GM21786 (cell line): ENCODE data around the gene ZBTB22.

ENCODE experiments used
- ATAC-seq: cut with Tn5 transposase; IDR thresholded peaks from one replicate; pipeline ENCODE4 v1.9.1; 2021; ENCODE audit not compliant: unreplicated experiment

The ZBTB22 gene

GRCh38 chr6:33305052-33305451 lies 12.5 kb downstream of the ZBTB22 start:
- ATAC-seq = no peak

GRCh38 chr6:33304216-33304615 lies 13.3 kb downstream of the ZBTB22 start:
- ATAC-seq = no peak

DNA sequence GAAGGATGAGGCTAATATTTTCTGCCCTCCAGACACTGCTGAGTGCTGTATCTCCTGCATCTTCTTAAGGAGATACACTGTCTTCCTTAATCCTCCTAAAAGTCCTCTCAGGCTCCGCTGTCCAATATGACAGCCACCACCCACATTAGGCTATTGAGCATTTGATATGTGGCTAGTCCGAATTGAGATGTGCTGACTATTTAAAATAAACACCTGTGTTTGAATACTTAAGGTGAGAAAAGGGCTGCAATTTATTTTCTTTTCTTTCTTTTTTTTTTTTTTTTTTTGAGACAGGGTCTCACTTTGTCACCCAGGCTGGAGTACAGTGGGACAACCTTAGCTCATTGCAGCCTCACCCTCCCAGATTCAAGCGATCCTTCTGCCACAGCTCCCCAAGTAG lies 15.7 kb downstream of the ZBTB22 start:
- no peak for ATAC-seq

- ATAC-seq = peak; percentile 67
Measured at GRCh38 chr6:33299237-33299944, 18.2 kb downstream of the ZBTB22 start.

DNA sequence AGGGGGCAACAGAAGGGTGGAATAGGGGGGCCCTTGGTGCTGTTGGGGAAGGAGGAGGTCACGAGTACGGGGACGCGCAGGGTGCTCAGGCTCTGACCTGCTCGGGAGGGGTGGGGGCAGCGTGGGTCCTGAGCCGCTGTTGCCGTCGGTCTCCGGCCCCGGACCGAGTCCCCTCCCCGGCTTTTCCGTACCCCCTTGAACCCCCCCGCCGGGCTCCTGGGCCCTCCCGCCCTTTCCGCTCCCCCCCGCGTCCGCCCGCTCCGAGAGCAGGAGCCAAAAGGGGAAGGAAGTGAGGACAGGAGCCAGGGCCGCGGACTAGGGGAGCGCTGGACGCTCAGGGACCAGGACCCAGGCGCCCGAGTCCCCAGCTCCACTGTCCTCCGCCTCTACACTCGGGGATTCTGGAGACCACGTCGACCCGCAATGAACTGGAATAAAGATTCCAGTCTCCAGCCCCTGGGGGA lies 18.7 kb downstream of the ZBTB22 start, which contains the start of gene RGL2:
Gene RGL2 (minus strand): TSS at position 170 of the 464 bp plus-strand sequence. CDS start 332 bp downstream, outside the sequence.
- ATAC-seq = peak; percentile 29

DNA sequence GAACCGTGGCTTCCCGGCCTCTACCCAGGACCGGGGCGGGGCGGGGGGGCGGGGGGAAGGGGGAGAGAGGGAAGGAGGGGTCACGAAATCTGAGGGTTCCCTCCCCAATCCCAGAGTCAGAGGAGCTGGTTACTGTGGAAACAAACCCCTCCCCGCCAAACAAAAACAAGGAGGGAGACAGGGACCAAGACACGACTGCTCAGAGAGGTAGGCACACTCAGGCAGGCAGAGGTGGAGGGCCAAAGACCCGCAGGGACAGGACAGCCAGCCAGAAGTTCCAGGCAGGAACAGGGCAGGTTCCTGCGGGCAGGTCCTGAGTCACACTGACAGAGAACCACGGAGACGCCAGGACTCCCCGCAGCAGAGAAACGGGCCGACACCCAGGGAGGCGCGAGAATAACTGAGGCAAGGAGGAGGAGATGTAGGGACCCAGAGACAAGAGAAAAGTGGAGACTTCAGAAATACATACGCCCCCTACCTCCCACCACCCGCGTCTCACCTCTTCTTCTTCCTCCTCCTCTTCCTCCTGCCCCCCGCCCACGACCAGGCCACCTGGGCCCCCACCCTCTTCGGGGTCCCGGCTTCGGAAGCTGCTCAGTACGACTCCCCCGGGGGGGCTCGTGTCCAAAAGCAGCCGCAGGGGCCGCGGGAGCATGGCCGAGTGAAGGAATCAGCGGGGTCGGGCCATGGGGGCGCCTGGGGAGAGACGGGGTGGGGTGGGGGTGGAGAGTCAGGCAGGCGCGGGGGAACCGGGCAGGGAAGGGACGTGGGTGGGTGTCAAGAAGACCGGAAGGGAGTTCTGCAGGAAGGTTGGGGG lies 19.4 kb downstream of the ZBTB22 start:
- ATAC-seq = no peak

DNA sequence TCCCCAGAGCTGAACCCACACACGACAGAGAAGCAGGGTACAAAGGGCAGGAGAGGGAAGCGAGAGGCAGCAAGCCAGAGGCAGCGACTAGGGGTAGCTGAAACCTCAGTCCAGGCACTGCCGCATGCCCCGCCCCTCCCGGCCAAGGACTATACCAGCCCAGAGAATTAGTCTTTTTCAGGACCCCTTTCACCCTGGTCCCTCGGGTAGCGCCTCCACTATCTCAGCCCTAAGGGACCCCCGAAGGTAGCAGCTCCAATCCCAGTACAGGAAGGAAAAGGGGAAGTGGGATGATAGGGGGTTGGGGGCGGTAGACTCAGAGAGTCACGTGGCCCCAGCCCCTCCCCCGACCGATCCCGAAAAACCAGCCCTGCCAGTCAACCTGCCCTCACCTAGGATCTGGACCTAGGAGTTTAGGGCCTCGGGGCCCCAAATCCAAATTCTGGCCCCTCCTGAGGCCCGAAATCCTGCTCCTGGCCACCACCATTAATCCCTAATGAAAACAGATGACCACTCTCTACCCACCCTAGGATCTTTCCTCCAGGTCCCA lies 20.1 kb downstream of the ZBTB22 start:
- ATAC-seq = no peak

GRCh38 chr6:33296797-33297405 lies 20.6 kb downstream of the ZBTB22 start:
- no peak for ATAC-seq

DNA sequence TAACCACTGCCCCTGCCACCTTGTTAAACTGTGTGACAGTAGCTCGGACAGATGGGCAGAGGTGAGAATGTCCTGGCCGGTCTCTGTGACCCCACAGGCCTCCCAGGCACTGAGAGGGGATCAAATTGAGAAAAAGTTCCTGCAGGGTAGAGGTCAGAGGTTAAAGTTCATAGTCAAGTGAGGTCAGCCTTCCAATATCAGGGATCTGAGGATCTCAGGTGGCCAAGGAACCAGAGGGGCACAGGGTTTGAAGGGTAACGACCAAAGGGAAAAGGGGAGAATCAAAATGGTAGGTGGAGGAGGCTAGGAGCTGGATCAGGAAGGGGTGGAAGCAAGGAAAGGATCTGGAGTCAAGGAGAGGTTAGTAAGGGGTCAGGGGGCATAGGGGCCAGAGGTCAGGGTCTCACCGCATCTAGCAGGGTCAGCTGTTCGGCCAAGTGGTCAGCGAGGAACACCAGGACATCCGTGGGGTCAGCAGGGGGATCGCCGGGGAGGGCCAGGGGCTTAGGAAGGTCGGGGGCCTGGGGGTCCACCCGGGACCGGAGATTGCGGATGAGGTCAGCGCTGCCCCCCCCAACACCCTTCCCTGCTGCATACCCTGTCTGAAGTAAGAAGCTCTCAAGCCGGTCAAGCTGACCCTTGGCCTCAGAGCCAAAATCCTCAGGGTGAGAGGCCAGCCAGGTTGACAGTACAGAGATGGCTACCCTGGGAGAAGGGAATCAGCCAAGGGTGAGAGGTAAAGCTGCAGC lies 21.7 kb downstream of the ZBTB22 start:
- no peak for ATAC-seq

GRCh38 chr6:33294086-33294823 lies 23.3 kb downstream of the ZBTB22 start:
- ATAC-seq = no peak

GRCh38 chr6:33292996-33293682 lies 24.4 kb downstream of the ZBTB22 start:
- no peak for ATAC-seq

DNA sequence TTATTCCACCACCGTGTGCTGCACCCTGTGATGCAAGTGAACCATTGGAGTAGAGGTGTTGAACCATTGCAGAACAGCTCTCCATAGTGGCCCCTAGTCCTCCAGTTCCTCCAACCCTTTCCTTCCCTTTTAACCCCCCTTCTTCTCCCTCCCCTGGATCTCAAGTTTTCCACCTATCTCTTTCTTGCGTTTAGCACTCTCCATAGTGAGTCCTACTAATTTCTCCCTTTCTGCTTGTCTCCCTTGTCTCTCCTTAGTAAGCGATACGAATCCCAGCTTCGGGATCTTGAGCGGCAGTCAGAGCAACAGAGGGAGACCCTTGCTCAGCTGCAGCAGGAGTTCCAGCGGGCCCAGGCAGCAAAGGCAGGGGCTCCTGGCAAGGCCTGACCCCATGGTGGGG lies 27.1 kb downstream of the ZBTB22 start:
- no peak for ATAC-seq

- no peak for ATAC-seq
Measured at GRCh38 chr6:33289784-33290315, 27.7 kb downstream of the ZBTB22 start.

DNA sequence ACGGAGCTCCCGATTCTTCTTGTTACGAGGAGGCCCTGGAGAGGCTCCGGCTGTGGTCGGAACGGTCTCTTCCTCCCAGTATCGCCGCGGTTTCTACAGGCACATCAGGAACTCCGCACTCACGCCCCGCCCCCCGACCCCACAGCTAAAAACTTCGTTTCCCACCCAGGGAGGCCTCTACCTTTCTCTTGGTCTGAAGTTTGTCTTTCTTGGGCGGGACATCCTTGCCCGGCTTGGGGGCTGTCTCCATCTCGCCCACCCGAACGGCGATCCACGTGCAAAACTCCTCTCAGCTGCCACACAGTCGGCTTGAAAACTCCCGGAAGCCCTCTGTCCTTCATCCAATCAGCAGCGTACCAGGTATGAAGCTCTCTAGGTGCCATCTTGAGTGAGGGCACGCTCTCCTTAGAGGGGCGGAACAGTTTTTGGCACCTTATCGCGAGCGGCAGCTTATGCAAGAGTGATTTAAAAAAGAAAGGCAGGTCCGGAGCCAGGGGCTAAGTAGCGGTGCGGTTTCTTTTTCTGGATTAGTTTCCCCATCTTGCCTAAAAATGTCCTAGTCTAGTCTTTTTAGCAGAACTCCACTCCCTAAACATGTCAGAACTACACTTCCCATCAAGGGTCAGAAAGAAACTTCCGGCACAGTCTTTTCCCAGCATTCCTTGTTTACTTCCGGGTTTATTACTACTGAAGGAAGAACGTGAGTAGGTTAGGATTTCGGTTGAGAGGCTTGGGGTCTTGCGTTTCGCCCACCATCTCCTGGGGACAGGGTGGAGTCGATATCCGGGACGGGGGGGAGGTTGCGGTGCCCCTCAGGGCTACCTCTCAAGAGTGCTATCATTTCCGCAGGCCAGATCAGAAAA lies 28.4 kb downstream of the ZBTB22 start, which contains the start of the genes PFDN6 and WDR46:
Gene PFDN6 (plus strand): TSS at position 681 of the 863 bp plus-strand sequence. CDS start 256 bp downstream, outside the sequence.
Gene WDR46 (minus strand): TSS at position 319 of the 863 bp plus-strand sequence. CDS start 69 bp downstream, at position 250.
- peak; percentile 91 for ATAC-seq

DNA sequence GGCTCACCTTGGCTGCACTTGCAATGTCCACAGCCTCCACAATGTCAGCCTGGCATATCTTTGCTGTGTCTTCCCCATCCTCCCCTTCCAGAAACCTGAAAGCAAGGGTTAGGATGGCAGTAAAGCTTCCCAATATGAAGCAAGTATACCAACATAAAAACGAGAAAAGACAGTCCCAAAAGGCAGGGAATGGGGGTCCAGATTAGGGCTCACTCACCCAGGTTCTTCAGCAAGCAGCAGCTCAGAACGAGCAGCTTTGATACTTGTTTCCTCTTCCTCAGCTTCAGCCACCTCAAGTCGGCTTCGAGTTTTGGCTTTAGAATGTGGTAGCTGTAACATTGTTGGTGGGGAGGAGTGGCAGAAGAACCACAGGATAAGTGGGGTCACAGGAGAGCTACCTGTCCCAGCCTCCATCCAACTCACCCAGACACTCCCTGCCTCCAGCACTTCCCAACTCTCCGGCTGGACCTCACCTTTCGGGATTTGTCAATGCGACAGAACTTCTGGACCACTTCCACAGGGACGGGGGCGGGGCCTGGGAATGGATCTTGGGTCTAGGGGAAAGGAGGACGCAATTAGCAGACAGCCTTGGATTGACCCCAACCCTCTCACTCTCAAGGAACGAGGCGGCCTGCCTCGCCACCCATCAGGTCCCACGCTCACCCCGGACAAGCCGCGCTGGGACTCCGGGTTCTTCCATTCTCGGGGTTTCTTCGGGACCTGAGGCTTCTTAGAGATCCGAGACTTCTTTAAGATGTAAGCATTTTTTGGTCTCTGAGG lies 29.2 kb downstream of the ZBTB22 start:
- ATAC-seq = no peak

DNA sequence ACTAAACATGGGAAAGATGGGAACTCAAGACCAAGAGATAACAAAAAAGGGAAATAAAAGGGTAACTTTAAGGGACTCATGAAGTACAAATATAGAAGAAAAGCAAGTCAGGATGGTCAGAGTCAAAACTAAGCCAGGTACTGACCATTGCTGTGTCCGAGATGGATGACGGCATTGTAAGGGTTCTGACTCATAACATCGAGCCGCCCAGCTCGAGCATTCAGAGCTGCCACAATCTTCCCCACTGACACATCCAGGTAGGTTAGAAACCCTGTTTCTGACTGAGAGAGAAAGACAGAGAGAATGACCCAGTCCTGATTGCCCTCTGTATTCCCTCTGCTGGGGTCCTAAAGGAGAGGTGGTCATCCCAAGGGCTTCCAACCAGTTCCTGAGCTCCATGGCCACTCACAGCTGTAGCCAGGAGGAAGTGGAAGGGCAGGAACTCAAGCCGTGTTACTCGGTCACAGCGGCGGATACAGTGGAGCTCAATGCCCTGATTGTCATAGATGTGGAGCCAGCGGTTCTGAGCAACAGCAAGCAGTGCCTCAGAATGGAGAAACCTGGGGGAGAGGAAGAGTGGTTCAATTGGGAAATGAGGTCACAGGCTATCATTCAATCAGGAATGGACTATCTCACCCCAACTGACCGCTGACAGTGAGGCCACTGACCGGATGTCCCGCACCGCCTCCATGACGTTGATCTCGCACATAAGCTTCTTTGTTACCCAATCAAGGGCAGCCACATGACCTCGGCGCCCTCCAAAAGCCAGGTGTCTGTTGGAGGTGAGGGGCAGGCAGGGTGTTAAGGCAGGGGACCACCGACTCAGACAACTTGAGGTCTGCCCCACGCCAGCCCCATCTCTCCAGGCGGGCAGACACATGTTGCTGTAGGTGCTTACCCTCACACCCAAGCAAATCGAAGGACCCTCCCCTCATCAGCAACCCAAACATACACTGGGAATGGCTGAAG lies 30.3 kb downstream of the ZBTB22 start:
- no peak for ATAC-seq
